GM19328 (cell line): ENCODE results near the gene CGN.

Source experiments
- ATAC-seq: cut with Tn5 transposase; IDR thresholded peaks from one replicate; pipeline ENCODE4 v1.9.1; 2021; ENCODE audit warnings: mild to moderate bottlenecking, moderate library complexity; ENCODE audit not compliant: unreplicated experiment

Gene CGN

DNA sequence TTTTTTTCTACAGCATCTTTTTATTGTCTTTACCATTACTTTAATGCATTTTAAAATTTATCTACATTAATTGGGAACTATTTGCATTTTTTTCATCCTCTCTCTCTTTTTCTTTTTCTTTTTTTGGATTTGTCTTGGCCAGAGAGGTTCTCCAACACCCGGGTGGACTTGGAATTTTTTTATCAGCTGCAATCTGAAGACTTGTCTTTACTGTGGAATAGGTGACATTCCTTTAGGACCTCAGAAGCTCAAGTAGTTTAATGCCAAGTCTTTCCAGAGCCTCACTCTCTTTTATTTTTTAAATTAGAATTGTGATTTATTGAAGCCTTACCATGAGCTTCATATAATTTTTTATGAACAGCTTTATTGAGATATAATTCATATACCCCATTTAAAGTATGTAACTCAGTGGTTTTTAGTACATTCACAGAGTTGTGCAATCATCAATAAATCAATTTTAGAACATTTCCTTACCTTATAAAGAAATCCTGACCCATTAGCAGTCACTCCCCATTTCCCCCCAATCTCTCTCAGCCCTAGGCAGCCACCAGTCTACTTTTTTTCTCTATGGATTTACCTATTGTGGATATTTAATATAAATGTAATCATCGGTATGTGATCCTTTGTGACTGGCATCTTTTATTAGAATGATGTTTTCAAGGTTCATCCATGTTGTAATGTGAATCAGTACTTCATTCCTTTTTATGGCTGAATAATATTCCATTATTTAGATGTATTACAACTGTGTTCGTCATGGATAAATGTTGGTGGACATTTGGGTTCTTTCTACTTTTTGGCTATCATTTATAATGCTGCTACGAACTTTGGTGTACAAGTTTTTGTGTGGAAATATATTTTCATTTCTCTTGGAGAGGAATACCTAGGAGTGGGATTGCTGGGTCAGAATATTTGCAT lies 35.1 kb downstream of the CGN start:
- ATAC-seq, result no peak

DNA sequence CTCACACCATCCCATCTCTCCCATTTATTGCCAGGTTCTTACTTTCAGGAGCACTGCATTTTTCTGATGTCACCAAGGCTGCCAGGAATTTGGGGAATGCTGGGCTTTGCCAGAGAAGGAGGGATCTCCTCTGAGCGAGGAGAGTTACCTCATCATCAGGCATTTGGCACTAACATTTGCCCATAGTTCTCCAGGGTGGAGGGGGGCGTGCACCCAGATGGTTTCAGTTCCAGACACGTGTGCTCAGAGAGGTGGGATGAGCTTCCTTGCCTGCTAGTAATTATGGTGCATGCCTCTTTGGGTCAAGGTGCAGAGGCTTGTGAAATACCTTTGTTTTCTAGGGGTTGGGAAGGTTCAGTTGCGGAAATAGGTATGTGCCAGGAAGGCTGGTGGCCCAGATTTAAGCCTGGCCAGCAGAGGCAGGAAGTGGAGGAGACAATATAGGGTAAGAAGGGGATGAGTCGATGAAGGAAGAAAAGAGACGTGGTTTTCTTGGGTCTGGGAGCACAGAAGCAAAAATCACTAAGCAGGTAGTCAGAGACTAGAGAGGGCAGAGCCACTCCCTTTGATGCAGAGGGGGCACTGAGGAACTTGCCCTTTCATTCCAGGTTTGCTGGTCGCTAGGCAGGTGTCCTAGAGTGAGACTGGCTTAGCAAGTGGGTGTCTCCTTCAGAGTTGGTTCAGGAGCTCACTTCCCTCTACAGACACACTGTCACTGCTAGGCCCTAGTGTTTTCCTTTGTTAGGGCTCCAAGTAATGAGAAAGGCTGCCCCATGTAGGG lies 36.1 kb downstream of the CGN start:
- ATAC-seq, result no peak

DNA sequence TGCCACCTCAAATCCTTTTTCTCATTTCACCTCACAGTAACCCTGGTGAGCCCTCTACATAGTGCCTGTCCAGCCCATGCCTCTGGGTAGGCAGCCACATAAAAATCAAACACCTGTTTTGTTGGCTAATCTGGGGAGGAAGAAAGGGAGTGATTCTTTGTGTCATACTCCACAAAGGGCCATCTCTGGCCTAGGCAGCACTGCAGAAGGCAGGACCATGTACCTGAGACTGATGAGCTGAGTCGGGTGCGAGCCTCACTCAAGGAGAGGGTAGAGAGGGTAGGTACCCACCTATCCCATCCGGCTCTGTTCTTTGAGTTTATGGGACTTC lies 36.7 kb downstream of the CGN start:
- ATAC-seq, result no peak

DNA sequence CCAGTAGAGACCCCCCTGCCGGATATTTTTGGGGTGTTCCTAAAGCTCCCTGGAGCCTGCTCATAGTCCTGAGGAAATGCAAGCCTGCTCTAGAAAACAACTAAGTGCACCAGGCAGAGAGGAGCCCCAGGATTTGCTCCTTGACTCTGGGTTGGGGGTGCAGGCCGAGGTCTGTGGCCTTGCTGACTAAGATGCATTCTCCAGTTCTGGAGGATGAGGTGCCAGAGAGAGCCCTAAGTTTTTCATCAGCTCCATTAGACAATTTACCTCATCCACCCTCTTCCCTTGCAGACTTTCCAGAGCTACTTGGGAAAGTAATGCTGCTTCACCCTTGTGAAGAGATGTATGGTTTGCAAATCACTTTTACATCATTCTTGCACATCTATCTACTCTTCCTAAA lies 38.0 kb downstream of the CGN start:
- no peak for ATAC-seq

DNA sequence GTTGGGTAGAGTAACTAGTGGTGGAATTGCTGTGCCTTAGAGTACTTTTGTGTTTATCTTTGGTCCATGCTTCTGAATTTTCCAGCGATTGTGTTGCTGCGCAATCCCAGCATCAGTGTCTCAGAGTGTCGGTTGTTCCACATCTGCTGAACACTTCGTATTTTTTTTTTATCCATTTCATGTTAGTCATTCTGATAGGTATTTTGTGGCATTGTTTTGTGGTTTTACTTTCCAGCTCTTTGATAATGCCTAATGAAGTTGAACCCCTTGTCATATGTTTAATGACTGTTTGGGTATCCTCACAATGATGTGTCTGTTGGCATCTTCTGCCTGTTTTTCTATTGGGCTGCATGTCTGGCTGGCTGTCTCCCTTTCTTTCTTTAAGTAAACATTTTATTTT lies 42.5 kb downstream of the CGN start:
- ATAC-seq, result no peak

DNA sequence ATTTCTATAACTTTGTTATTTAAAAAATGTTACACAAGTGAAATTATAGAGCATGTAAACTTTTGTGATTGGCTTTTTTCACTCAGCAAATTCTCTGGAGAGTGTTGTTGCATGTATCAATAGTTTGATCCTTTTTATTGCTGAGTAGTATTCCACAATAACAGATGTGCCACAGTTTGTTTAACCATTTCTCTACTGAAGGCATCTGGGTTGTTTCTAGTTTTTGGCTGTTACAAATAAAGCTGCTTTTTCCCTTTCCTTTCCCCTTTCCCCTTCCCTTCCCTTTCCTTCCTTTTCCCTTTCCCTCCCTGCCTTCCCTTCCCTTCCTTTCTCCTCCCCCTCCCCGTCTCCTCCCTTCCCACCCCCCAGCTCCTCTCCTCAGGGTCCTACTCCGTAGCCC lies 44.9 kb downstream of the CGN start:
- no peak for ATAC-seq

DNA sequence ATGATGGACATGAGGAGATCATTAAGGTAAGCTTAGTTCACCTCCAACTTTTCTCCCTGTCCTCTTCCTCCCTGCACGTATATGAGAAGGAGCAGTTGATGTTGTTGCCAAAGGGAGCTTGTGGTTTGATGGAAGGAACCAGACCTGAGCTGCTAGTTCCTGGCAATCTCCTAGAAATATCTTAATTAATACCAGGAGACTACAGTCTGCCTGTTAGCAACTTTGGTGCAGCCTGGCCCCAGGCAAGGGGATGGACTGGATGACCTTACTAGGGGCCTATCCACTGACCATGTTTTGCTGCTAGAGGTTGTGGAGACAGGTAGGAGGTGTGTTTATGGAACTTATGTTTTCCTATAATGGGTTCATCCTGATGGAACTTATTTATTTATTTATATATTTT lies 51.5 kb downstream of the CGN start:
- ATAC-seq, result no peak

DNA sequence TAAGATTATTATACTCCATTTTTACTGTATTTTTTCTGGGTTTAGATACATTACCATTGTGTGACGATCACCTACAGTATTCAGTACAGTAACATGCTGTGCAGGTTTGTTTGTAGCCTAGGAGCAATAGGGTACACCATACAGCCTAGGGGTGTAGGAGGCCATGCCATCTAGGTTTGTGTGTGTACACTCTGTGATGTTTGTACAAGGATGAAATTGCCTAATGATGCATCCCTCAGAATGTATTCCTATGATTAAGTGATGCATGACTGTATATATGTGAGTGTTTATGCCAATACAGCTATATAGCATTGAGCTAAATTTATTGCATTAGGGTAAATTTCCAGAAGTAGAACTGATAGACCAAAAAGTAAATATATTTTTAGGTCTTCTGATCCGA lies 52.2 kb downstream of the CGN start:
- ATAC-seq, result no peak

DNA sequence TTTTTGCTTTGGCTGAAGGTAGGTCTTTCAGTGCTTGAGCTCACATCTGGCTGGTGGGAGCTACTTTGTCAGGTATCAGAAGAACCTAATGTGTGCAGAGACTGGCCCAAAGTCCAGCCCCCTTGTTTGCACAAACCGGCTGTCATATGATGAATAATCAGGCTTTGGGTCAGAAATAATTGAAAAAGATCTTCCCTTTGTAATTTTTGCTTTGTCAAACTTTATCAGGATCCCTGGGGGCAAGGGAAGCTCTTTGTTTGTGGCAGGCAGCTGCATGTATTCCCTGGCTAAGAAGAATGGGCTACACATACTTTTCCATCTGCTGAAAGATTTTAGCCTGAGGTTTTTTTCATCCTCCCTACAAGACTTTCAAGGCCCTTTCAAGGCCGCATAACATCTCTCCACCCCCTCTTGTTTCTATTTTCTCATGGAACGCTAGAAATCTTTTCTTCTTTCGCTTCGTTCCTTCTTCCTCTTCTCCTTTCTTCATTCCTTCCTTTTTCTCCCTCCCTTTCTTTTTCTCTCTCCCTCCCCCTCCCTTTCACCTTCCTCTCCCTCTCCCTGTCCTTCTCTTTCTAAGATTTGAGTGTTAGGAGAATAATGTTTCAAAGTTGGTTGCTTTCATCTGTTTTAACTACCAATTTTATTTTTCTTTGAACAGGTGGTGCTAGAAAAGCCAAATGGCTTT lies 54.5 kb downstream of the CGN start:
- ATAC-seq, result no peak

DNA sequence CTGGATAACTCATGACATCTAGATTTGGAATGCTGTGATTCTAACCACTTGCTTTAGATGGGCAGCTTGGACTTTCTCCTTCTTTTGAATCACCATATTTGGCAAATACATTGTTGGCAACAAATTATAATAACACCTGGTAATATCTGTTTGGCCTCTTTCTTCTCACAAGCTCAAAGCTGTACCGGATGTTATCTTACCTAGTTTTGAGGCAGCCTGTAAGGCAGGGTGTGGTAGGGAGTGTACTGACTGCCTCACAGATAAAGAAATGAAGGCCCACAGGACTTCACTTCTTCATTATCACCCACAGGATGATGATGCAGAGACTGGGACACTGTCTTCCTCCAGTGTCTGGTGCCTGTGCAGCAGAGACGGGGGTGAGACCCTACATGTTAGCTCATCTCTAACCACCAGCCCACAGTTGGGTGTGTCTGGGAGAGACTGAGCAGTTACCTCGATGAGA lies 57.5 kb downstream of the CGN start:
- ATAC-seq, result no peak

DNA sequence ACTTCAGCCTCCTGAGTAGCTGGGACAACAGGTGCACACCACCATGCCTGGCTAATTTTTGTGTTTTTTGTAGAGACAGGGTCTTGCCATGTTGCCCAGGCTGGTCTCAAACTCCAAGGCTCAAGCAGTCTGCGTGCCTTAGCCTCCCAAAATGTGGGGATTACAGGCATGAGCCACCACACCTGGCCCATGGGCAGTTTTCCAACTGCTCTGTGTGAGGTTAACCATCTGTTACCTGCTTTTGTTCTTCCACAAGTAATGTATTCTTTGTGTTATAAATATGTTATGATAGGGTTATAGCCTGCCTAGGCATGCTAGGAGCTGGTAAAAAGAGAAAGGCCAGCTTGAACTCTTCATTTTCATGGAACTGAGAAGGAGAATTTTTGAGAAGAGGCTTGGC lies 59.6 kb downstream of the CGN start:
- no peak for ATAC-seq

DNA sequence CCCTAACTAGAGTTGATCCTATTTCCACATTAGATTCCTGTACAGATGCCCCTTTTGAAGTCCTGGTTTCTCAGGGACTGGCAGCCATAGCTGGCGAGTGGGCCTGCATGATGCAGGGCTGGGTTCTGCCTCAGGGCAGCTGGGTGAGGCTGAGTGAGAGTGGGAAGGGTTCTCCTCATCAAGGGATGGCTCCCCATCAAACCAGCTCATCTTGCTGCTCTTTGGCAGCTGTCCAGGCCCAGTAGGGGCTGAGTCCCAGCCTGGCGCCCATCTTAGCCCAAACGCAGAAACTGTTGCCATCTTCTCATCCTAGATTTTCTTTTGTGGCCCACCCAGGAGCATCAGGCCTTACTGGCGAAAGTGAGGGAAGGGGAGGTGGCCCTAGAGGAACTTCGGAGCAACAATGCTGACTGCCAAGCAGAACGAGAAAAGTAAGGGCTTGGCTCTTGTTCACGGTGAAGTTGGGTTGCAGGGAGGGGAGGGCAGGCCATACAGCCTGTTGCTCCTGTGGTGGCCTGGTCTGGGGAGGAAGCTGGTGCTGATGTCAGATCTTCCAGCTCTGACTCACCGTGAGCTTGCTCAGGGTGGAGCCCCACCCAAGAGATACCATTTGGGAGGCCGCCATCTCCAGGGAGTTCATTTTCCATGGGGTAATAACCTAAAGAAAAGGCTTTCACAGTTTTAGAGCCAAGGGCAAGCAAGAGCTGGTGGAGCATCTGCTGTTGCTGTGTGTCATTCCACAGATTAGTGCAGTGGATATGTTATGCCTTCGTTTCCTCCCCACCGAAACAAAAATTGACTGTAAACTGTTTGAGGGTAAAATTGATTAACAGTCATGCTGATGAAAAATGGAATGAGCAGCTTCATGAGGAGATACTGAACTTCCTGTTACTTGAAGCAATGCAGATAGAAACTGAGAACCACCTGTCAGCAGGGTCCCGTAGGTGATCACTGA lies 63.7 kb downstream of the CGN start:
- no peak for ATAC-seq

DNA sequence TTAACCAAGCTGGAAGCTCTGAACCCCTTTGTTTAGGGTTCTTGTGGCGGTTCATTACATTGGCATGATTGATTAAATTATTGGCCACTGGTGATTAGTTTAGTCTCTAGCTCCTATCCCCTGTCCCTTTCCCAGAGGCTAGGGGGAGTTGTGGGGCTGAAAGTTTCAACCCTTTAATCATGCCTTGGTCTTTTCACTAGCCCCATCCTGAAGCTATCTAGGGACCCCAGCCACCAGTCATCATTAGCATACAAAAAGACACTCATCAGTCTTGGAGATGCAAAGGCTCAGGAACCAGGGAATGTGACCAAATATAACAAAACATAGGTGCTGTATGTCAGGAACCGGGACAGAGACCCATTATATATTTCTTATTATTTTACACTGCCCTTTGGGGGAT lies 66.0 kb downstream of the CGN start:
- no peak for ATAC-seq

DNA sequence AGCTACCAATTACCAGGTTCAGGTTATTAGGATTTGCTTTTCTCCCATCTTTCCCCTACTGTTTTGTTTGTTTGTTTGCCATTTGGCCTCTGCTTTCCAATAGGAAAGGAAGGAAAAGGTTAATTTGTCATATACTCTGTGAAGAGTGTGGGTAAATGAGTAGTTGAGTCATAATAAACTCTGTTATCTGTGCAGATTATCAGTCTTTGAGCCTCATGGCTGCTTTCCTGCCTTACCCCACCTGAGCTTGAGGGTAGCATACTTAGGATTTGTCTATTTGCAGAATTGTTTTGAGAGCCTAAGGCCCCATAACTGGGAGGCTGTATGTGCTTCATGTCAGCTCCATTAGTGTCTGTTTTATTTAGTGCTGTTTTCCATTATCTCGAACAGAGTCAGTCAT lies 67.8 kb downstream of the CGN start:
- ATAC-seq, result no peak

DNA sequence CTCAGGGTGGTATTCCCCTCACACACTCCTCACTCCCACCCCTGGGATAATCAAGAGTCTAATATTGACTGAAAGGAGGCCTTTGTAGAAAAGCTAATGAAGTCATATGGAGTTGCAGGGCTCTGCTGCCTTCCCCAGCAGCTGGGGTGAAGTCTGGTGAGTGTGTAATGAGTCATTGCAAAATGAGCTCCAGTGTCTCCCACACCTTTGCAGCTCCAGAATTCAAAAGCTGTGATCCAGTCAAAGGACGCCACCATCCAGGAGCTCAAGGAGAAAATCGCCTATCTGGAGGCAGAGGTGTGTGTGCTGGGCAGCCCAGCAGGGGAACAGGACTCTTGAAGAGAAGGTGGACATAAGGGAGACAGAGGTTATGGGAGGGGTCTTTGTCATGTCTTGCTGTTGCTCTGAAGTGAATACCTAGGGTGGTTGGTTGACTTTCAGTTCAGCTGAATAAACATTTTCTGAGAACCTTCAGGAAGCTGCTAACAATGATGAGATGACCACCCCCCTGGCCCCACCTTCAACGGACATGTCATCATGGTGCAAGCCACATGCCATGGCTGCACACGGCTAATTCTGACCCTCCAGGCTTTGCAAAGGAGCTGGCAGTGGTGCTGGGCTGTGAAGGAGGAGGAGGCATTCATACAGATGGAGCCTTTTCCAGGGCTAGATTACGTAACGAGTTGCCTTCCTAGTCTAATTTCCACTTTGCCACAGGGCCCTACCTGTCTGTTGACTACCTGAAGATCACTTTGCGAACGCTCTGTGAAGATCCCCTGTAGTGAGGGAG lies 68.4 kb downstream of the CGN start:
- ATAC-seq, result no peak

DNA sequence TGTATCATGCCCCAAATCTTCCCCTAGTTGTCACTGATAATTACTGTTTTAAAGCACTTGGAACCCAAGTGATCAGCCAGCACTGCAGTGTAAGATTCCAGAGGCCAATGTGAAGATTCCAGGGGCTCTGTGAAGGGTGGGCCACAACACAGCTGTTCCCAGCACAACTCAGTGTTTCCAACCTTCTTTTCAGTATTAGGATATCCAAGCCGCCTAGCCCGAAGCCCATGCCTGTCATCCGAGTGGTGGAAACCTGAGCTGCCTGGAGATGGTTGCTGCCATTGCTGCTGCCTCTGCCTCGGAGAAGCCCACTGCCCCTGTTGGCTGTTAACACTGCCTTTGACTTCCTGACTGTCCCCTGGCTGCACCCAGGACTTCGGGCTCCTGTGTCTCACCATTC lies 70.3 kb downstream of the CGN start:
- no peak for ATAC-seq

DNA sequence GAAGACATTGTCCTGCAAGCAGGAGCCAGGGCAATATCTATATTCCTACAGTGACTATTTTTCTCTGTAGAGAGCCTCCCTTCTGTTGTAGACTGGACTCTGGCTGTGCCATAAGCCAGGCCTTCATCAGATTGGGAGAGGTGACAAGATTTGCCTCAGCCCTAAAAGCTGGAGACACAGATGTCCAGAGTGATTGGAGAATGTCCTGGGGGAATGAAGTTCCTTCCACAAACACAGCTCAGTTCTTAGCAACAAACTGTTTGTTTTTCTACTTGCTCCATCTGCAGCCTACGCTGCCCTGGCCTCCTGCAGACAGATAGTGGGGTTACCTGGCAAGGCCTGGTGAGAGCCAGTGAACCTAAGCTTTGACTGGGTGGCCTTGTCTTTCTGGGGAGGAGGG lies 70.7 kb downstream of the CGN start:
- no peak for ATAC-seq

DNA sequence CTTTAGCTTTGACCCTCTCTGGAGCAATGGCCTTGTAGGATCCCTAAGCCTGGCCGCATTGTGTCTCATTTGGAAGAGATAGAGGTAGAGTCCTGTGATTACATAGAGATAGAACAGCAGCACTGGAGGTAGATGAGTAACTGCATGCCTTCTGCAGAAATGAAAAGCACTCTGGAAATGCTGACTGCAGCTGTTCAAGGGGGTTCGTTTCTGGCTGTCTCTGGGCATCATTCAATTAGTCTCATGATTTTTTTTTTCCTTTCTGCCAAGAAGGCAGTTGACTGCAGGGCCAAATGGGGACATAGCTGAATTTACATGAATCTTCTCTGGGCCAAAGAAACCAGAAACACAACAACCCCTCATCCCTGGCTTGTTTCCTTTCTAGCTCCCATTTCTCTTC lies 72.6 kb downstream of the CGN start:
- no peak for ATAC-seq

DNA sequence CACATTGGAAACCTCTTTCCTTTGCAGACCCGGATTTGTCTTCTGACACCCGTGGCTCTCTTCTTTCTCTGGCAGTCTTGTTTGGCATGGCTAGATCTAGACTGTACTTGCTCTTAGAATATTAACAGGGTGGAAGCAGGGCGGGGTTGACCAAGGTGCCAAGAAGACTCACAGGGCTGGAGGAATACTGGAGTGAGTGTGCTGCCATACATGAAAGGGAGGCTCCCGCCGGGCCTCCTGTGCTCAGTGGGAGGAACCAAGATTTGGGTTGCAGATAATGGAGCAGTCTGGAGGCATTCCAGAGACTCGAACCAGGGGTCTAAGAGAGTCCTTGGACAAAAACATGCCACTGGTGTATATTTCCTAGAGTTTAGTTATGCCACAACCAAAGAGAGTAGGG lies 73.1 kb downstream of the CGN start:
- no peak for ATAC-seq

DNA sequence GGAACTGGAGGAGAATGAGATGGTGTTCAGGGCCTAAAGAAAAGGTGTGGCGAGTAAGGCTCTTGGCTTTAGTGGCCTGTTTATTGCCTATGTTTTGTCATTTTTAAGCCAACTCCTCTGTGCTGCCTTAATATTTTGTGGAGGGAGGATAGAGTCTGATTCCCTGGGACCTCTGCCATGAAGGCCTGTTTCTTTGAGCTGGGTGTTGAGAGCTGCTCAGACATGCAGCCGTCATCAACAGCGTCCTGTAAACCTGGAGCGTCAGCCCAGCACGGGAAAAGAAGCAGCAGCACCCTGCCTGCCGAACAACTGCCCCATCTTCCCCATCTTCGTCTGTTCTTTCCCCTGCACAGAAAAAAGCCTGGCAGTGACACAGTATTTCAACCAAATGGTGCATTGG lies 73.6 kb downstream of the CGN start:
- ATAC-seq, result no peak
